NCI-H2171 (cell line): Measurements from ENCODE around the gene LTBP1.
"Not testable (repeated sequence)": the region's sequence is repeated elsewhere in the genome, so short reads cannot be mapped to it uniquely, and the experiment has no call there.

Source experiments
- DNase-seq: peaks from one replicate; lab custom pipeline; 2025; lab: John Stamatoyannopoulos, UW

Gene LTBP1

GRCh38 chr2:33351781-33352180 is 405.0 kb downstream of the LTBP1 start:
- no peak for DNase-seq

GRCh38 chr2:33354981-33355380 is 408.2 kb downstream of the LTBP1 start:
- no peak for DNase-seq

- no peak for DNase-seq
Observed at GRCh38 chr2:33358878-33359277, 412.1 kb downstream of the LTBP1 start.

GRCh38 chr2:33363325-33364298 is 416.9 kb downstream of the LTBP1 start:
- DNase-seq = no peak

GRCh38 chr2:33365264-33365970 is 418.7 kb downstream of the LTBP1 start:
- DNase-seq = no peak

GRCh38 chr2:33366473-33366872 is 419.7 kb downstream of the LTBP1 start:
- DNase-seq = no peak

GRCh38 chr2:33368524-33368923 is 421.8 kb downstream of the LTBP1 start:
- not testable (repeated sequence) for DNase-seq

GRCh38 chr2:33369191-33369590 is 422.4 kb downstream of the LTBP1 start:
- no peak for DNase-seq

- DNase-seq = no peak
Observed at GRCh38 chr2:33370636-33371265, 424.0 kb downstream of the LTBP1 start.

GRCh38 chr2:33371304-33372090 is 424.7 kb downstream of the LTBP1 start:
- DNase-seq = no peak

GRCh38 chr2:33372940-33373553 is 426.3 kb downstream of the LTBP1 start:
- DNase-seq = no peak

- DNase-seq = no peak
Observed at GRCh38 chr2:33373986-33374385, 427.2 kb downstream of the LTBP1 start.

GRCh38 chr2:33375054-33375453 is 428.3 kb downstream of the LTBP1 start:
- DNase-seq = no peak

GRCh38 chr2:33377048-33377447 is 430.3 kb downstream of the LTBP1 start:
- DNase-seq = no peak

- DNase-seq = no peak
Observed at GRCh38 chr2:33378556-33379210, 431.9 kb downstream of the LTBP1 start.

GRCh38 chr2:33380001-33380609 is 433.4 kb downstream of the LTBP1 start:
- DNase-seq = no peak

- no peak for DNase-seq
Observed at GRCh38 chr2:33380719-33381118, 434.0 kb downstream of the LTBP1 start.

- no peak for DNase-seq
Observed at GRCh38 chr2:33381301-33381858, 434.6 kb downstream of the LTBP1 start.

GRCh38 chr2:33383855-33384598 is 437.3 kb downstream of the LTBP1 start:
- DNase-seq = no peak
